C4-2B (cell line): Measurements from ENCODE around the gene ARHGEF16.

Source experiments
- H3K27ac ChIP-seq: fragments of 450-650 bp; 2 replicates; pipeline ENCODE4 v1.5.1; 2017
- ZFX ChIP-seq: fragments of 450-650 bp; IDR thresholded peaks from 2 replicates; pipeline ENCODE4 v1.6.1; 2017
- TF ChIP-seq, protein P1 (sequence below): fragments of 450-650 bp; conservative IDR thresholded peaks from 2 replicates; pipeline ENCODE4 v1.5.1; 2017; ENCODE audit warnings: mild to moderate bottlenecking

The ARHGEF16 gene

DNA sequence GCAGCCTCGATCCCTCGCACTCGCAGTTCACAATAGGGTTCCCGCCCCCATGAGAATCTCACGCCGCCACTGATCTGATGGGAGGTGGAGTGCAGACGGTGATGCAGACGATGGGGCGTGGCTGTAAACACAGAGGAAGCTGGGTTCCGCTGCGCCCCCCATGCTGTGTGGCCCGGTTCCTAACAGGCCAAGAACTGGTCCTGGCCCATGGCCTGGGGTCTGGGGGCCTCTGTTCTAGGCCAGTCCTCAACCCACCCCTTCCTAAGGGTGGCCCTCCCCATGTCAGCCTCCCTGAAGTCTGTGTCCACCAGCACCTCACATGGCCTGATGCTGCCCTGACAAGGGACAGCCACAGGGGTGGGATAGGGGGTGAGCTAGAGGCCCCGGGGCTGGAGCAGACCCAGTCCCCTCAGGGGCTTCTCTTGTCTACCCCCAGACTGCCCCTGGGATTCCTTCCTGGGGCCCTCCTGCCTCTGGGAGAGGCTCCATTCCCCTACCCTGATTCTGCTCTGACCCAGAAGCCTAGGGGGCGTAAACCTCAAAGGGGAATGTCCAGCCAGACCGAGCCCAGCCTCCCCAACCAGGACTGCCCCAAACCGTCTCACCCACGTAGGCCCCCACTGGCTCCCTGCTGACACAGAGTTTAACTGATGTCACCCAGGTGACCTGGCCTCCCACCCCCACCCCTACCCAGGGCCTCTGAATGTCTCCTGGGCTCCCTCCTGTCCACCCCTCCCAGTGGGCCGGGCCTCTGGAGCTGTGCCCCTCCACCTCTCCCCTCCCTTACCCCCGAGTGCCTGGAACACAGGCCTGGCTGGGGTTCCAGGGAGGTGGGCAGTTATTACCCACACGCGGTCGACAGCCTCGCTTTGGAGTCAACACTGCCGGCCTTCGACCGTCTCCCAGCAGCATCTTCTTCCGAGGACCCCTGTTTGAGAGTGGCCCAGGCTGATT lies 14.8 kb upstream of the ARHGEF16 start:
- H3K27ac ChIP-seq = no peak overlapping the region
- TF ChIP-seq, protein P1, sequence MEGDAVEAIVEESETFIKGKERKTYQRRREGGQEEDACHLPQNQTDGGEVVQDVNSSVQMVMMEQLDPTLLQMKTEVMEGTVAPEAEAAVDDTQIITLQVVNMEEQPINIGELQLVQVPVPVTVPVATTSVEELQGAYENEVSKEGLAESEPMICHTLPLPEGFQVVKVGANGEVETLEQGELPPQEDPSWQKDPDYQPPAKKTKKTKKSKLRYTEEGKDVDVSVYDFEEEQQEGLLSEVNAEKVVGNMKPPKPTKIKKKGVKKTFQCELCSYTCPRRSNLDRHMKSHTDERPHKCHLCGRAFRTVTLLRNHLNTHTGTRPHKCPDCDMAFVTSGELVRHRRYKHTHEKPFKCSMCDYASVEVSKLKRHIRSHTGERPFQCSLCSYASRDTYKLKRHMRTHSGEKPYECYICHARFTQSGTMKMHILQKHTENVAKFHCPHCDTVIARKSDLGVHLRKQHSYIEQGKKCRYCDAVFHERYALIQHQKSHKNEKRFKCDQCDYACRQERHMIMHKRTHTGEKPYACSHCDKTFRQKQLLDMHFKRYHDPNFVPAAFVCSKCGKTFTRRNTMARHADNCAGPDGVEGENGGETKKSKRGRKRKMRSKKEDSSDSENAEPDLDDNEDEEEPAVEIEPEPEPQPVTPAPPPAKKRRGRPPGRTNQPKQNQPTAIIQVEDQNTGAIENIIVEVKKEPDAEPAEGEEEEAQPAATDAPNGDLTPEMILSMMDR = no peak
- TF ChIP-seq ZFX = no peak

DNA sequence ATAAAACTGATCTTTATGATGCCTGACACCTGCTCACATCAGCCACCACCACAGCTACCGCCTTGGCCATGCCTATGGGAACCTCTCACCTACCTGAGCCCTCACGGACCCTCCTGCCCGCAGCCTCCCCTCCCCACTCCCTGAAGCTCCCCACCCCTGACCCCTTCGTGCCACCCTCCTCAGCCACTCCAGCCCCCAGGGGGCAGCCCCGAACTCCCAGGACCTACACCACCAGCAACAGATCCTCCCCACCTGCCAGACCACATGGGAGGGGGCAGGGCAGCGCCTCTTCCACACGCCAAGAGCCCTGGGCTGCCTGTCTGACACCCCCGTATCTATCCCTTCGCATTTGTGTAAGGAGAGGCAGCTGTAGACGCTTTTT lies 14.2 kb upstream of the ARHGEF16 start:
- H3K27ac ChIP-seq = no peak overlapping the region
- TF ChIP-seq, protein P1 = no peak
- TF ChIP-seq ZFX = no peak

GRCh38 chr1:3440711-3441409 lies 13.6 kb upstream of the ARHGEF16 start:
- H3K27ac ChIP-seq = no peak overlapping the region
- no peak for TF ChIP-seq ZFX
- TF ChIP-seq, protein P1 = no peak

GRCh38 chr1:3441410-3441847 lies 13.0 kb upstream of the ARHGEF16 start:
- TF ChIP-seq ZFX = no peak
- TF ChIP-seq, protein P1 = no peak
- H3K27ac ChIP-seq = no peak overlapping the region

DNA sequence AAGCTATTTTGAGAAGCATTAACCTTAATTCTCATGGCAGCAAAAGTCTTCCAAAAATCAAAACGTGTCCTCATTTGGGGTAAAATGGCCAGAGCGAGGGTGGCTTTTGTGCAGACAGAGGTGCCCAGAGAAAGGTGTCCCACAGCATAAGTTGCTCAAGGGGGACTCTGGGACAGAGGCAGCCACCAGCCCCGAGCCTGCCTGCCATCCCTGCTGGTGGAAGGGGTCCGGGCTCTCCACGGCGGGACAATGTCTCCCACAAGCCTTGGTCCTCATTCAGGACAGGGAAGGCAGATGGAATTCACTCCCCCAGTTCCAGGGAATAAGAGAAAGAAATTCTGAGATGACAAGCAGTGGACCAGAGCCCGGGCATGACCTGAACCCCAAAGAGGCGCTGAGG lies 12.6 kb upstream of the ARHGEF16 start:
- no peak for TF ChIP-seq ZFX
- TF ChIP-seq, protein P1 = no peak
- H3K27ac ChIP-seq = no peak overlapping the region

GRCh38 chr1:3442331-3442730 lies 12.1 kb upstream of the ARHGEF16 start:
- TF ChIP-seq, protein P1 = no peak
- TF ChIP-seq ZFX = no peak

GRCh38 chr1:3442901-3443300 lies 11.6 kb upstream of the ARHGEF16 start:
- no peak overlapping the region for H3K27ac ChIP-seq
- no peak for TF ChIP-seq ZFX
- TF ChIP-seq, protein P1 = no peak

More at GRCh38 chr1:3442331-3442730, 12.1 kb upstream of the ARHGEF16 start:
- no peak overlapping the region for H3K27ac ChIP-seq
